Body of pancreas (tissue), 4 donors: ENCODE results near the gene LRSAM1. TPM values are rescaled to one million over a fixed set of nuclear protein-coding genes. Genes with fewer than 3 reads are reported as not detected.
A peak's percentile ranks its signal among the peaks of the same experiment; 100 is the strongest.

ENCODE experiments used
- ATAC-seq: fragments of 150-250 bp; one replicate; pipeline ENCODE4 v1.9.1; 2016
- DNase-seq, 4 donors: peaks; one replicate each; pipeline ENCODE4 v3.0.0-alpha.2; 2019
- H3K27ac ChIP-seq, 4 donors: fragments of 200-600 bp; sonication (generic); 1 replicate in 3 of 4; 2 replicates in 1 of 4; pipeline versions ENCODE4 v1.5.1 to v1.6.1; 2016 to 2019; ENCODE audit warnings: mild to moderate bottlenecking in 1 of 4, mixed read lengths in 1 of 4, moderate library complexity in 1 of 4
- H3K27me3 ChIP-seq, 2 donors: fragments of 200-600 bp; sonication (generic); one replicate each; pipeline ENCODE4 v1.6.0; 2016; ENCODE audit warnings: mild to moderate bottlenecking in 1 of 2
- H3K36me3 ChIP-seq, 2 donors: fragments of 200-600 bp; sonication (generic); replicated peaks in 1 of 2; 2 replicates each; pipeline ENCODE4 v1.5.1; 2016; ENCODE audit warnings: low read depth in 2 of 2; ENCODE audit not compliant: insufficient read depth in 1 of 2
- H3K4me1 ChIP-seq: fragments of 200-600 bp; sonication (generic); one replicate; pipeline ENCODE4 v1.6.0; 2016
- H3K4me3 ChIP-seq, 2 donors: fragments of 200-600 bp; sonication (generic); 1 replicate in 1 of 2; 2 replicates in 1 of 2; pipeline ENCODE4 v1.5.1; 2016 to 2019
- H3K9me3 ChIP-seq, 3 donors: fragments of 200-600 bp; sonication (generic); 1 replicate in 2 of 3; 2 replicates in 1 of 3; pipeline ENCODE4 v1.5.1; 2016
- POLR2A ChIP-seq, 3 donors: fragments of 450-650 bp; IDR thresholded peaks; one replicate each; pipeline ENCODE4 v1.6.1; 2016; ENCODE audit warnings: antibody characterized with exemption in 3 of 3, mild to moderate bottlenecking in 2 of 3
- WGBS, 2 donors: methylation state at CpG; one replicate each; pipeline ENCODE4 v1.1.5; 2017; 5-methylcytosine and 5-hydroxymethylcytosine counted together
- intact Hi-C: fragments of 100-400 bp; cut with DNase I; formaldehyde crosslinking; loops from one replicate; pipeline ENCODE4 v1.15.1; 2023
- total RNA-seq, 2 donors: library from RNA; depleted of rRNA; stranded (reverse); fragments of >200 nt; gene quantifications; one replicate each; pipeline ENCODE4 v1.1.0, GENCODE V29; 2016
- TF ChIP-seq, protein P1 (sequence below), 7 experiments: fragments of 450-650 bp in 4 of 7; fragments of 200-600 bp in 3 of 7; sonication (generic) in 3 of 7; IDR thresholded peaks; one replicate each; pipeline ENCODE4 v1.5.1; 2016 to 2019; ENCODE audit warnings: antibody characterized with exemption in 7 of 7

LRSAM1 gene
- total RNA-seq, 2 donors from 2014 or later: 9.6 to 26.0 TPM

DNA sequence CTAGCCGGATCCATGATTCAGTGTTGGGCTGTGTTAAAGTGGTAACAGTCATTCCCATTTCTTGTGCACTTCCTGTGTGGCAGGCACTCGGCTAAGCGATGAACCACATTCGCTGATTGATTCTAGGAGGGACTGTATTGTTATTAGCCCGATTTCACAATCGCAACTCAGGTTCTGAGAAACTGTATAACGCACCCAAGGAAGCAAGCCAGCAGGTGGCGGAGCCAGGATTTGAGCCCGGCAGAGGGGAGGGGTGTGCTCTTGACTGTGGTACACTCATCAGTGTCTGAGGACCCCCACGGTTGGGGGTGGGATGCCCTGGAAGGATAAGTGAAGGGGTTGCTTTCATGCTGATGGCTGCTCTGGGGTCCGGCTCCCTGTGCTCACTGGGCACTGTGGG lies 34.7 kb downstream of the LRSAM1 start:
- no peak for ATAC-seq

GRCh38 chr9:127488946-127489345 lies 37.6 kb downstream of the LRSAM1 start:
- intact Hi-C loops: no loop called here
- DNase-seq (no peak), ATAC-seq (no peak)
- no peak overlapping the region for H3K4me3 ChIP-seq
- 87 to 92% methylated on average over 8 of the region's 8 CpGs for WGBS, 2 donors
- TF ChIP-seq POLR2A (IDR thresholded peaks at IDR 0.05): no peak
- TF ChIP-seq, protein P1, sequence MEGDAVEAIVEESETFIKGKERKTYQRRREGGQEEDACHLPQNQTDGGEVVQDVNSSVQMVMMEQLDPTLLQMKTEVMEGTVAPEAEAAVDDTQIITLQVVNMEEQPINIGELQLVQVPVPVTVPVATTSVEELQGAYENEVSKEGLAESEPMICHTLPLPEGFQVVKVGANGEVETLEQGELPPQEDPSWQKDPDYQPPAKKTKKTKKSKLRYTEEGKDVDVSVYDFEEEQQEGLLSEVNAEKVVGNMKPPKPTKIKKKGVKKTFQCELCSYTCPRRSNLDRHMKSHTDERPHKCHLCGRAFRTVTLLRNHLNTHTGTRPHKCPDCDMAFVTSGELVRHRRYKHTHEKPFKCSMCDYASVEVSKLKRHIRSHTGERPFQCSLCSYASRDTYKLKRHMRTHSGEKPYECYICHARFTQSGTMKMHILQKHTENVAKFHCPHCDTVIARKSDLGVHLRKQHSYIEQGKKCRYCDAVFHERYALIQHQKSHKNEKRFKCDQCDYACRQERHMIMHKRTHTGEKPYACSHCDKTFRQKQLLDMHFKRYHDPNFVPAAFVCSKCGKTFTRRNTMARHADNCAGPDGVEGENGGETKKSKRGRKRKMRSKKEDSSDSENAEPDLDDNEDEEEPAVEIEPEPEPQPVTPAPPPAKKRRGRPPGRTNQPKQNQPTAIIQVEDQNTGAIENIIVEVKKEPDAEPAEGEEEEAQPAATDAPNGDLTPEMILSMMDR (IDR thresholded peaks at IDR 0.05): no peak
- H3K4me1 ChIP-seq: peaks cover 2% of the 10 kb centered on the region
- no peaks in the 10 kb centered on the region for H3K36me3 ChIP-seq
- H3K9me3 ChIP-seq: no peaks in the 10 kb centered on the region
- no peaks in the 10 kb centered on the region for H3K27me3 ChIP-seq
- H3K27ac ChIP-seq: no peak overlapping the region

More for the DNA sequence above, 34.7 kb downstream of the LRSAM1 start:
- H3K4me3 ChIP-seq: no peak overlapping the region
- intact Hi-C loops: no loop called here
- no peaks in the 10 kb centered on the region for H3K9me3 ChIP-seq
- H3K36me3 ChIP-seq: no peaks in the 10 kb centered on the region
- H3K27me3 ChIP-seq: no peaks in the 10 kb centered on the region
- 86 to 87% methylated on average over 11 of the region's 11 CpGs for WGBS, 2 donors
- DNase-seq: no peak
- TF ChIP-seq POLR2A (IDR thresholded peaks at IDR 0.05): no peak
- TF ChIP-seq, protein P1 (IDR thresholded peaks at IDR 0.05): peak in 1 of 7 experiments; percentile 8
- H3K4me1 ChIP-seq: no peaks in the 10 kb centered on the region
- no peak overlapping the region for H3K27ac ChIP-seq

DNA sequence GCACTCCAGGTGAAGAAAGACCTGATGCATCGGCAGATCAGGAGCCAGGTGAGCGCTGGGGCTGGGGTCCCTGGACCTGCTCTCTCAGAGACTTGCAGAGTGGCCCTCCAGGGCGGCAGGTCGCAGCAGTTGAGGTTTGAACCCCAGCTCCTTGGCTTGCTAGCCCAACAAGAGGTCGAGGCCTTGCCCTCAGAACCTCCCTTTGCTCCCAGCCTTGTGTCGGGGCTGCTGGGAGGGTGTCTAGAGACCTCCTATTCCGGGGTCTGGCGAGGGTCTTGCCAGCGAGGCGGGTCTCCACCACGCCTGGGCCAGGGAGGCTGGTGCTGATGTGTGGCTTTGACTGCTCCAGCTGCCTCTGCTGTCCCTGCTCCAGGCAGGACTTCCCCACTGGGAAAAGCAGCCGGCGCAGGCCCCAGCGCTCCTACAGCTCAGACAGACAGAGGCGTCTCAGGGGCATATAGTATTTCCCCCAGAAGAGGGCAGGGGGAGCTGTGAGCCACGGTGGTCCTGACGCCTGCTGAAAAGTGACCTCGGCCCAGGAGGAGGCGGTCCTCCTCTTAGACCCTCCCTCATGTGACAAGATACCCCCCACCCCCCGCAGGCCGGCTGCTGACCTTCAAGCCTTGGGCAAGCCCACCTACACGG lies 38.3 kb downstream of the LRSAM1 start:
- H3K36me3 ChIP-seq: no peaks in the 10 kb centered on the region
- intact Hi-C loops: no loop called here
- H3K27ac ChIP-seq: no peak overlapping the region
- TF ChIP-seq POLR2A (IDR thresholded peaks at IDR 0.05): no peak
- TF ChIP-seq, protein P1 (IDR thresholded peaks at IDR 0.05): no peak
- ATAC-seq (no peak), DNase-seq (no peak)
- H3K9me3 ChIP-seq: no peaks in the 10 kb centered on the region
- H3K4me1 ChIP-seq: peaks cover 8% of the 10 kb centered on the region
- no peaks in the 10 kb centered on the region for H3K27me3 ChIP-seq
- no peak overlapping the region for H3K4me3 ChIP-seq
- 80 to 100% methylated on average over 1 to 21 of the region's 22 CpGs for WGBS, 2 donors

DNA sequence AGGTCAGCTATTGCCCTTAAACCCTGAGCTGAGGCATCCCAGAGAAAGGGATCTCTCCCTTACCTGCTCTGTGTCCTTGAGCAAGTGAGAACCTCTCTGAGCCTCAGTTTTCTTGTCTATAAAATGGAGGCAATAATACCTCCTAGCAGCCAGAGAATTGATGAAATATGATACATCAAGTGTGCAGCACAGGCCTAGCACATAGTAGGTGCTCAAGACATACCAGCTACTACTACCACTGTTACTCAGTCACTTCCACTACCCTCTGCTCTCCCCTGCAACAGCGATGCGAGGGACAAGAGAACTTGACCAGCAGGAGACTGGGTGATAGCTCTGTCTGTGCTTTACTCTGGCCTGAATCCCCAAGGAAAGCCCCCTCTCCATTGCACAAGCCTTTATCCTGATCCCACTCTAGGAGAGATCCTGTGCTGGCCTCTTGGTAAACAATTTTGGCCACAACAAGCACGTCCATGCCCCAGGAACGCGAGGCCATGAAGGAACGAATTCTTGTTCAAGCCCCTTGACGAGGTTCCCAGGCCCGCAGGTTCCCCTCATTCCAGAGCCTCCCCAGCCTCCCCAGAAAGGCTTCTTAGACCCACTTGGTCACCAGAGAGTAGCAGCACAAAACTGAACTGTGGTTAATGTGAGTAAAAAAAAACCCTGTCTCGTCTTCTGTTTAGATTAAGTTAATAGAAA lies 39.4 kb downstream of the LRSAM1 start:
- Histone ChIP-seq H3K9me3 (no peaks in the 10 kb centered on the region), H3K27me3 (no peaks in the 10 kb centered on the region), H3K4me3 (no peak overlapping the region), H3K4me1 (peaks cover 19% of the 10 kb centered on the region), H3K36me3 (no peaks in the 10 kb centered on the region), H3K27ac (no peak overlapping the region)
- WGBS, 2 donors: 90 to 94% methylated on average over 9 of the region's 9 CpGs
- no peak for ATAC-seq
- TF ChIP-seq POLR2A (IDR thresholded peaks at IDR 0.05): no peak
- TF ChIP-seq, protein P1 (IDR thresholded peaks at IDR 0.05): no peak
- no peak for DNase-seq
- intact Hi-C loops: no loop called here
